Ramos (cell line): Measurements from ENCODE around the gene IL11RA.

ENCODE experiments used
- in situ Hi-C: fragments of 300-500 bp; cut with MboI; formaldehyde crosslinking; loops from one replicate; pipeline ENCODE4 v1.14.3; 2022; ENCODE audit warnings: low sequenced_read_pairs; ENCODE audit not compliant: unreplicated experiment

IL11RA gene

DNA sequence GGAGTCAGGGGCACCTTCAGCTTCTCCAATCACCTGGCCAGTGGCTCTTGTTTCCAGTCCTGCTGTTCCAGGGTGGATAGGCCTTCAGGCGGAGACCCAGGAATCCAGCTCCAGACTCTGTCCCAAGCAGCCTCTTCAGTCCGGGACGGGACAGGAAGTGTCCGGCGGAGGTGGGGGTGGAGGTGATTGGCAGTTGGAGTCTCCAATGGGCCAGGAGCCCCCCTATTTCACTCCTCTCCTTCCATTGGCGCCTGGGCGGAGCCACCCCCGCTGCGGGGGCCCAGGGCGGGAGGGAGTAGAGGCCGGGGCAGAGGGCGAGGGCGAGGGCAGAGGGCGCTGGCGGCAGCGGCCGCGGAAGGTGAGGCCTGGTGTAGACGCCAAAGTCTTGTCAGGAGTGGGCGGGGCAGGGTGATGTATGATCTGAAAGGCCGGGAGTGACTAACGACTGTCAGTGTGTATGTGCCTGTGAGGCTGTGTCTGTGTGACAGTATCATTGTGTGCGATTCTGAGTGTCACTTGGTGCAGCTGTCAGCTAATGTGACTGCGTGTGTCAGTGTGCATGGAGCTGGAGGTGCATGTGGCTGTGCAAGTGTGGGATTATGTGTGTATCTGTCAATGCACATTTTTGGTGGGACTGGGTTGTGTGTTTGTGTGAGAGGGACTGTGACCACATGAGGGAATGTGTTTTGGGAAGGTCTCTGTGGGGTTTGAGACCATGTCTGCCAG, at the start of gene IL11RA:
Gene IL11RA, plus strand, starts transcription at position 310 of the 726 bp plus-strand sequence. CDS start 3,033 bp downstream, outside the sequence.
- in situ Hi-C loops, result no loop called here

DNA sequence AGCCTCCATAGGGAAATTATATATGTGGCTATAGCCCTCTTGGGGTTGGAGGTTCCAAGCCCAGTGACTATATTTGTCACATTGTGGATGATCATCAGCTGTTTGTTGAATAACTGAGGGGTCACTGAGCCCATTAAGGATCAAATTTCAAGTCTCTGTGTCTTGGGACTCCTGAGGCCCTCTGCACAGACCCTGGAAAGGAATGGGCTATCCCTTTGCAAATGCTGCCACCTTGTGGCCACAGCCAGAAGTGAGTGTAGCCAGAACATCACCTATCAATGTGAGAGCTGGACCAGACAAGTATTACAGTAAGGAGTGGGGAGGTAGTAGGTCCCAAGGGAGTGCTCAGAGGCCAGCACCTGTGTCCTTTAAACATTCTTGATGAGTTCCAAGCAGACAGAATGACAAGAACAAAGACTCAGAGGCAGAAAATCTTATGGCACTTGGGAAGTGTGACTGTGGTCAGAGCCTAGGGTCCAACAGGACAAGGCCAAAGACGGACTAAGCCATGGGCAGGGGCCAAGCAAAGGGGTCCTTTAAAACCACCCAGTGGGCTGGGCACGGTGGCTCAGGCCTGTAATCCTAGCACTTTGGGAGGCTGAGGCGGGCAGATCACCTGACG, 48.3 kb upstream of the IL11RA start:
- in situ Hi-C loops, result no loop called here

DNA sequence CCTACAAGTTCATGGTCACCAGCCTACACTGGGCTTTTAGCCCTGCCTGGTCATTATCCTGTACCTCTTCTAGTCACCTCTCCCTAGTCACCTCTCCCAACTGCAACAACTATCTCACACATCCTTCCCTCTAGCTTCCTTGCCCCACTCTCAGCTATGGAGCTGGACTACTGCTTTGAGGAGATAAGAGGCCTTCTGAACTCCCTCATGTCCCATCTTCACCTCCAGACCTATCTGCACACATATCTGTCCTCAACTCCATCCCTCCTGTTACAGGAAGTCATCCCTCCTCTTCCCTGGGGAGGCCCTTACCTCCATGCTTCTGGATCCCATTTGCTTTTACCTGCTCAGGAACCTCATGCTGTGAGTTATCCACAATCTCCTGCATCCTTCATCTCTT, 45.8 kb upstream of the IL11RA start:
- in situ Hi-C loops, result no loop called here

DNA sequence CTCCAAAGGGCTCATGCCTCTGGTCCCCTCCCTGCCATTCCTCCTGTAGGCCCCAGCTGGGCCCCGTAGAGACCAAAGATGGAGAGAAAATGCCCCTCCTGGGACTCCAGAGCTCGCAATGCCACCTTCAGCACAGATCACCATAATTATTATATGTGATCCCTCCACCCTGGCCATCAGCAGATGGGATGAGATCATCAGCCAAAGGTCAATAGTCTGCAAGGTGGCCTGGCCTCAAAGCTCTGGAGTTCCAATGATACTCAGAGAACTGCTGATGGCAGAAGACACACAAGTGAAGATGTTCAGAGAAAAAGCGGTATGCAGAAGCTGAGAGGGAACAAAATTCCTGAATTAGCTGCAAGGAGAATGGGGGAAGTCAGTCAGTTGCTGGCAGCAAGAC, 45.1 kb upstream of the IL11RA start:
- in situ Hi-C loops, result no loop called here

DNA sequence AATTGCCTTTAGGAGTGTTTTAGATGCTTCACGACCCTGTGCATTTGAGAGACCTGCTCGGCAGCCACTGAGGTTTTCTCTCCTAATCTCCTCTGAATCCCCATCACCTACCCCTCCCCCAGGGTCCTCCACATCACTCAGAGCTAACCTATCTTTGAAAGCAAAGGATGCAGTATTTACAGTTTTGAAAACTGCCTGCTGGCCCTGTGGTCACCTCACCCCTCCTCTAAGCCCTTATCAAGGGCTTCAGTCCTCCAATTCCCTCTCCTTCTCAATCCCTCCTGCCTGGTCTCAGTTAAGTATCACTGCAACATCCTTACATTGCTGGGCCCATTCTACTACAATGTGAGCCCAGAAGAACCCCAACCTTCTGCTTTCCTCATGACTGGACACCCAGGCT, 44.7 kb upstream of the IL11RA start:
- in situ Hi-C loops, result no loop called here

DNA sequence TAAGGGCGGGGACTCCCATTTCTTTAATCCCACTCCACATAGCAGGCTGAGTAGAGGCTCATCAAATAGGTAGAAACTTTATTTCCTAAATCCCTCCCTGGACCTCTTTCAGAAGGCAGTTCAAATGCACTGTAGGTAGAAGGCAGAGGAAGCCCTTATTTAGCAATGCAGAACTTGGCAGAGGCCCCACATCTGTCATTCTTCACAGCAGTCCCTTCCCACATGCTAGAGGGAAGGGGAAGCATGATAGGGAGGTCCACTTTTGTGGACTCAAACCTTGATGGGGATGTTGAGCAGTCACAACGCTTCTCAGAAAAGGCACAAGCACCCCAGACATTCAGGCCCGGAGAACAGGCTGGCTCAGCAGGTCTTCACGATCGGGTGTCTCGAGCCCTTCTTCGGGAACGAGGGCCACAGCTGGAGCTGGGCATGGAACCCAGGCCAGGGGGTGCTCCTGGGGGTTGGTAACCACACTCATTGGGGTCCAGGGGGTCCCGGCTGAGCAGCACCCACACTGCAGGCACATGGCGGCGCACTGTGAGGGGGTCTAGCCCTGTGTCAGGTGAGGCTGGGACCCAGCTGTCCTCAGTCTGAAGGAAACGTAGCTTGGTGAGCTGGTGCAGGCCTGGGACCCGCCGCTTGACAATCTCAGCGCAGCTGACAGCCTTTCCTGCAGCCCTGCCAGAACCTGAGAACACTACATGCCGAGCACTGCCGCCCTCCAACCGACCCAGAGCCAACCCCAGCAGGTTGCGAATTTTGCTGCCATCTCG, 41.4 kb upstream of the IL11RA start:
- in situ Hi-C loops, result no loop called here

DNA sequence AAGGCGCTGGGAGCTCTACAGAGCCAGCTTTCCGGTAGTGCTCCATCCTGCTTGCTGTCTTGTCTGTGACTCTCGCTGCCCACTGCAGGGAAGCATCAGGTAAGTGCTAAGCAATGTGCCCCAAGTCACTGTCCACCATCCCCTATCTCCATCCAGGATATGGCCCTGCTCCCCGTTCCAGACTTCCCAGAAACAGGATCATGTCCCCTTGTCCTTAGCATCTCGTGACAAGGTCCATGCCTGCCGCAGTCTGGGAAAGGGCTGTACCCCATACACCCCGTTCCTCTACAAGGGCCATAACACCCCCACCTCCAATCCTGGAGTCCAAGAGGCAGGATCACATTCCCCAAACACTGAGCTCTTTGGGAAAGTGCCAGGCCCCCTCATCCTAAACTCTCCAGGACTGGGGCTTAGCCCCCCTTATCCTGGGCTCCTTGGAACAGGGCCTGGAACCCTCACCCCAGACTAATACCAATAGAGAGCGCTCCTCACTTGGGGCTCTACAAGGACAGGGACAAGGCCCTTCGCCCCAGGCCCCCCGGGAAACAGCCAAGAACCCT, 40.7 kb upstream of the IL11RA start:
- in situ Hi-C loops, result no loop called here

DNA sequence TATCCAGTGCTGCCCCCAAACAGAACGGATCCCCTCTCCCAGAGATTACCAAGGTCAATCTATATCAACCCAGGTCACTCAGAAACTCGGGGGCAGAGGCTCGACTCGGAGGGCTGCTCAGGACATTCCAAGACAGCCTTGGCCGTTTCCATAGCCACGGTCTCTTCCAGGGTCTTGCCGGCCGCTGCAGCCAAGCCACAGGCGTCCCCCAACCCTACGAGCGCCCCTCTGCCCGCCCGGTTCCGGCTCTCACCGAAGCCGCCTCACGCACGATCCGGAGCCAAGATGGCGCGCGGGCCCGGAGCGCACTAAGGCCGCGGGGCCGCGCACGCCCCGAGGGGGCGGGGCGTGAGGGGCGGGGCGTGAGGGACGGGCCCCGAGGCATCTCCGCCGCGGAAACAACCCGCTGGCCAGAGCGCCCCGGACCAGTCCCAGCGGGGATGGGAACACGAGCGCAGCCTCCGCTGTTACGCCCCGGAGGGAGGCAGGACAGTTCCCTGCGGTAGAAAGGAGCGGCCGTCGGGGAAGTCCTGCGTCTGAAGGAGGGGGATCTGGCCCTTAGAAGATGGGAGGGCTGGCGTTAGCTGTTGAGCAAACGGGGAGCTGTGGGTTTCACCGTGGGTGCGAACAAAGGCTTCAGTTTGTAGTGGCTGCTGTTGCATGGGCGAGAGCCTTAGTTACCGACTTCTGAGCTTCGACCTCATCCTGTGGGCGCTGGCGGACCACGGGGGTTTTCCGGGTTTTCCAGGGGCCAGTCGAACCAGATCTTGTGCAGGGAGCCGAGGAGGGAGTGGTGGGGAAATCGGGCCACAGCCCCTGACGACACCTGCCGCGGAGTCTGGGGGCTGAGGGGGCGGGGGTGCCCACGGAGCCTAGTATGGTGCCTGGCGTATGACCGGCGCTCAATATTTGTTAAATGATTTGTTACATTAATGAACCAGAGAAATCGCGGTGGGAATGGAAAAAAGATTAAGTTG, 39.9 kb upstream of the IL11RA start, which contains the start of gene RPP25L:
Gene RPP25L, minus strand, starts transcription at position 287 of the 977 bp plus-strand sequence. CDS start 801 bp downstream, outside the sequence.
- in situ Hi-C loops, result no loop called here

DNA sequence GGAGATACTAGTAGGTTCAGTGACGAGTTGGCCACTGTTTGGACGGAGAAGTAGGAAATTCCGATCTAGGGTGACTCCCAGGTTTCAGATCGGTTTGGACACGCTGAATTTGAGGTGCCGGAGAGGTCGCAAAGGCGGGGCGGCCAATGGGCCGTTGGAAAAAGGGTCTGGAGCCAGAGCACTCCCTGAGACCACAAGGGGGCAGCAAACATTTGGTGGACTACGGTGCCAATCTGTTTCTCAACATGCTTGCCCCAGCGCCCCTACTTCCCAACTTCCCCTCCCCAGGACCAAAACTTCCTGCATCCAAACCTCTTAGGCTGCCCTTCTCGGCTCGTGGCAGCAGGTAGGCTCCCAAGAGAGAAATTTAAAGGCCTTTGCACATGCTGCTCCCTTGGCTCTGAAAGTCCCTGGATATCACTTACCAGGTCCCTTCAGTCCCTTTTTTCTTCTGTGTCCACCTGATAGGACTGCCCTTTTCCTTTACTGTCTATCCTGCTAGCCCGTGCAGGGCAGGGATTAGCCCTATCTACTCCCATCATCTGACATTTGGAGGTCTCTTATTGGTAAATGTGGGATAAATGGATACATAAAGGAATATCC, 39.1 kb upstream of the IL11RA start:
- in situ Hi-C loops, result no loop called here

DNA sequence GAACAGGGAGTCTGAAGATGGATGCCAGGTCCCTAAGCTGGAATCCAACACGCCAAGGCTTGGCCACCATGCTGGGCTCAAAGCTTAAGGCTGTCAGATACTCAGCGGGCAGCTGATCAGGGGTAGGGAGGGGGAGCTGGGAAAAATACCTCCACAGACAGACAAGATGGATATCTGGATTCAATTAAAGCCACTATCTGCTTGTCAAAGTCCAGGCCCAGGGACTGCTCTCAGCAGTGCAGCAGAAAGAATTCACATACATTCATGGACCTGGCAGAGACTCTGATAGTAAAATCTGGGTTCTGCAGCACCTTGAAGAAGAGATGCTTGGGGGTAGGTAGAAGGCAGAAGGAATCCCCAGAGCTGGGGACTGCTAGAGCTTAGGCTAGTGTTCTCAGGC, 36.9 kb upstream of the IL11RA start:
- in situ Hi-C loops, result no loop called here

DNA sequence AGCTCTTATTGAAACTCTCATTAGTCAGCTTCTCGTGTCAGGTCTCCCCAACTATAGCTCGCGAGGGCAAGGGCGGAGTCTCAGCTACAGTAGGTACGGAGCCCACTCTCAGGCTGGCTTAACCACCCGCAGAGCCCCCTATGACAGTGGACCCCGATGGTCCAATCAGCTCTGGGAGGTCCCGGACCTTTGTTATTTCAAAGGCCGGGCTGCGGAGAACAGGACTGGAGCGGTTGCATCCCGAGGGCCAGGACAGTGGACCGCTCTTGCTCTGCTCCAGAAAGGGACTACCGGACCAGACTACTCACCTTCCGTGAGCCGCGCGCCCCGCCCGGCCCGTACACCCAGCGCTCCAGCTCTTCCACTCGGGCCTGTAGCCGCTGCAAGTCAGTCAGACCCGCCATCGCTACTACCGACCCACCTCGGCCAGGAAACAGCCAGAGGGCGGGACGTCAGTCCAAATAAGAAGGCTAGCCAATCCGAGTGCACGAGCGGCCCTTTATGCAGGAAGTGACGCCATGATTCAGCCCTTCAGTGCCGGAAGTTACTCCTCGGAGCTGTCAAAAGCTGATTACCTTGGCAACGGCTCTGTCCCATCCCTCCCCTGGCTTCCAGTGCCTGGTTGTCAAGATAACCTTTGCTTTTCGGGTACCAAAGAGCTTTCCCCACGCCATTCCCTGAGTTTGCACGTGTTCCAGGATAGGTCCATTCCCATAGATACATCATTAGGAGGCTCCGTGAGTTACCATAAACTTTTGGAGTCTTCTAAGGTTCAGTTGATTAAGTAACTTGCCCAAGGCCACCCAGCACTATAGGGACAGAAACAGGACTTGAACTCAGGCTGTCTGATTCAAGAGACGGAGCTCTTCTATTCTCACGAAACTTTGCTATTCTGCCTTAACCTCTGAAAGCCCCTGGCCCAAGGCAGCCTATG, 31.7 kb upstream of the IL11RA start, which contains the start of gene DCTN3:
Gene DCTN3, minus strand, starts transcription at position 435 of the 934 bp plus-strand sequence. Its CDS starts 31 bp downstream, at position 404.
- in situ Hi-C loops, result no loop called here

DNA sequence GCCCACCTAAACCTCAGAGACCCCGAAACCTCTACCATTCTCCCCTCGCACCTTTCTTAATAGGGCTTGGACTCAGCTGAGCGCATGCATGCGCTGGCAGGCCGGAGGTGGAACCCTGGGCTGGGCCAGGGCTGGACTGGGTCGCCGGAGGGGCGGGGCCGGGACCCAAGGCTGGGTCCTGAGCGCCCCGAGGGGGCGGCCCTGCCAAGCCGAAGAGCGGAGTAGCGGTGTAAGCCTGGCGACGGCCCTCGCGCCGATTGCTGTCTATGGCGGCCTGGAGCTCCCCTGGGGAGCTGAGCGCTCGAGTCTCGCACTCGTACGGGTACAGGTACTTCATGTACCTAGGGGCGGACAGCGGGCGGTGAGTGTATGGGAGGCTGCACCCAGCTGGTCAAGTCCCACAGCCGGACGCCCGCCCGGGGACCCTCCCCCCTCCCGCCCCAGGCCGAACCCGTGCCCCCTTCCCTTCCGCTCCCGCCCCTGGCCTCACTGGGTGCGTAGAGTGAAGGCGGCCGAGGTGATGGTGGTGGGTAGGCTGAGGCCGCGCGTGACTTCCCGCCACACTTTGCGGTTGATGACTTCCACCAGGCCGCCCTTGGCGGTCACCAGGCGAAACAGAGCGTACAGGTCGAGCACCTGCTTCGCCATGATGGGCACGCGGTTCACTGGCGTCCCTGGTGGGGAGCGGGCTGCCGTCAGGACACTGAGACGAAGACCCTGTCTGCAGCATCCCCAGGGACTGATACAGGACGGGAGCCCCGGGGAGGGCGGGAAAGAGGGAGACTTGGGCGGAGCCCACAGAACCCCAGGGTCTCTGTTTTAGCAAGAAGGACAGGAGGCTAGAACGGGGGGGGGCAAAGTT, 28.4 kb upstream of the IL11RA start:
- in situ Hi-C loops, result no loop called here

DNA sequence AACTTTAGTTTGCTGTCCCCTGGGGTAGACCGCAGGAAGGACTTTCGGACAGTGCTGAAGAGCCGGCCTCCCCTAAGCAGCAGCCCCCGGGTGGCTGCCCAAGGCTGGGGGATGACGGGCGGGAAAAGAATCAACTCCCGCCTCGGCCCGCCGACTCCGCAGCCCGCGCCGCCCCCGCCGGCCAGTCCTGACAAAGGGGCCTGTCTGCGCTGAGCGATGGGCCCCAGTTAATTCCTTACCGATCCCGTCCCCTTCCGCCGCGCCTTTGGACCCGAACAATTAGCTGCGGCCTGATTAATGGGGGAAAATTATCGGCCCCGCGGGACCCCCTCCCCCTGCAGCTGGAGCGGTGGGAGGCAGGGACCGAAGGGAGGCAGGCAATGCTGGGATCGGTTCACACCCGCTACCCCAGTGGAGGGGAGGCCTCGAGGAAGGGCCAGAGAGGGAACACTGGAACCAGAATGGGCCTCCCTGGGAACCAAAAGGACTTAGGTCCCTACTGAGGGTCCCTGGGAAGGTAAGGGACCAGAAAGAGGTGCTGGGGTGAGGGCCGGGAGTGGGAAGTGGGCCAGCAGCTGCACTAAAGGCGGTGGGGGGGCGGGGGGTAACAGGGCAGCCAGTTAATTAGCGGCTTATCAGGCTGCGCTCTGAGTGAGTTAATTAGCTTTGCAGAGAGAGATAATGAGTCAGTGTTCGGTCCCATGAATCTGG, 27.4 kb upstream of the IL11RA start:
- in situ Hi-C loops, result no loop called here

DNA sequence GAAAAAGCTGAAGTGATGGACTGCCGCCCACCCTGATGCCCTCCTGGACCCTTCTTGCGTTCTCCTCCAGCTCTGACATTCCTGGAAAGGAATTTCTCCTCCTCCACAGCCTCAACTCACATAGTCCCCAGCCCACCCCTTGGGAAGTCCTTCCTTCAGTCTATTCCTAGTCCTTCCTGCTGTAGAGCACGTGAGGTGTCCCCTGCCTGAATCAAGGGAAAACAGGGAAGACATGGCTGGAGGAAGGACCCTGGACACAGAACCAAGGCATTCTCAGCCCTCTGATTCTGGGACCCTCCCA, 26.8 kb upstream of the IL11RA start:
- in situ Hi-C loops, result no loop called here

DNA sequence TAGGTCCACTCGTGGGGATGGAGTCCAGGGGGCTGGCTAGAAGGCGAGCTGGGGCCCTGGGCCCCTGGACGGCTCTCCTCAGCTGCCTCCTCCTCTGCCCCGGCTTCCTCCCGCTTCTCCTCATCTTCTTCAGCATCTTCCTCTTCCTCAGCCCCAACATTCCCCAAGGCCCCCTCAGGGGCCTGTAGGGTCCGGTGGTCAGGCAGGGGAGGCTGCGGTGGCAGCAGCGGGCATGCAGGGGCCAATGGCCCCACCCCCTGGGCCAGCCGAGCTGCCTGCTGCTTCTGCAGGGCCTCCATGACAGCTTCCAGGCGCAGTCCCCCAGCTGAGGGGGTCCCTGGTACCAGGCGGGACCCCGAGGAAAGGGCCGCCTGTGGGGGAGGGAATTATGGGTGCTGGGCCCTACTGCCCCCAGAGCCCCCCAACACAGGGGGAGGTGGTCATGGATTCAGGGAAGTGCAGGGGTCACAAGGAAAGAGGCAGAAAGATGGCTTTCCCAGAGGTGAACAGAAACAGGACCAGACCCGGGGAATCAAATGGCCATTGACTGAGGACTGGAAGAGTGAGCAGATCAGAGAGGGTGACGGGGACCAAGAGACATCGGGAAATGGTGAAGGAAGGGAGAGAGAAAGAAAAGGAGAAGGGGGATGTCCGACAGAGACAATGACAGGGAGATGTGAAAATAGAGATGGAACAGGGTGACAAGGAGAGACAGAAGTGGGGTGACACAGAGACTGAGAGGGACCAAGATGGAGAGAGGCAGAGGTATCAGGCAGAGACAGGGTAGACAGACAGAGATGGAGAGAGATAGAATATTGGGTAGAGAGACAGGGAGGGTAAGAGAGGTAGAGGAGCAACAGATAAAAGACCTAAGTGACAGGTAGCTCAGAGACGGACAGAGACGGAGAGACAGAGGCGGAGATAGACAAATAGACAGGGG, 24.0 kb upstream of the IL11RA start:
- in situ Hi-C loops, result no loop called here
